Esophagus muscularis mucosa (tissue), 4 donors: ENCODE results near the gene FRRS1L.

Experiments used
- EP300 ChIP-seq: sonication (generic); formaldehyde crosslinking; IDR thresholded peaks from one replicate; pipeline ENCODE4 v1.6.1; 2017; ENCODE audit warnings: antibody characterized with exemption
- POLR2A ChIP-seq: fragments of 450-650 bp; IDR thresholded peaks from one replicate; pipeline ENCODE4 v1.6.1; 2017; ENCODE audit warnings: antibody characterized with exemption, moderate library complexity, mild to moderate bottlenecking, low read depth
- TF ChIP-seq, protein P1 (sequence below), 3 experiments: fragments of 200-600 bp in 2 of 3; fragments of 450-650 bp in 1 of 3; sonication (generic) in 2 of 3; IDR thresholded peaks; one replicate each; pipeline ENCODE4 v1.5.1; 2017 to 2019; ENCODE audit warnings: antibody characterized with exemption in 3 of 3, mild to moderate bottlenecking in 2 of 3, moderate library complexity in 1 of 3

DNA sequence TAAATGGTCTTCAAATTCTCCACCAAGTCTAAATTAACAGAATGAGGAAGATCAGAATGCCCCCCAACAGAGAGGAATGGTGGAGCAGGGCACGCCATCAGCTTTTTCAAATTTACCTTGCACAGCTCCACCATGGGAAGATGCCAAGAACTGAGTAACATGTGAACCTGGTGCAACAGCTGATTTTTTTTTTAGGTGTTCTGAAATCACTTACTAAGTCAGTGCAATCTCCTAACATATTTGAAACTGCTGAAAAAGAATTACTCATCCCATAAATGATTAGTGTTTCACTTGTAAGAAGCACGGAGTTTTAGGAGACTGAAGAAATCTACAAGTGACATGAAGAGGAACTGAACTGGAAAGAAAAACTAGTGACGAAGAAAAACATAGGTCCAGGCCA lies 52.4 kb downstream of the FRRS1L start:
- TF ChIP-seq POLR2A, result no peak
- TF ChIP-seq, protein P1, sequence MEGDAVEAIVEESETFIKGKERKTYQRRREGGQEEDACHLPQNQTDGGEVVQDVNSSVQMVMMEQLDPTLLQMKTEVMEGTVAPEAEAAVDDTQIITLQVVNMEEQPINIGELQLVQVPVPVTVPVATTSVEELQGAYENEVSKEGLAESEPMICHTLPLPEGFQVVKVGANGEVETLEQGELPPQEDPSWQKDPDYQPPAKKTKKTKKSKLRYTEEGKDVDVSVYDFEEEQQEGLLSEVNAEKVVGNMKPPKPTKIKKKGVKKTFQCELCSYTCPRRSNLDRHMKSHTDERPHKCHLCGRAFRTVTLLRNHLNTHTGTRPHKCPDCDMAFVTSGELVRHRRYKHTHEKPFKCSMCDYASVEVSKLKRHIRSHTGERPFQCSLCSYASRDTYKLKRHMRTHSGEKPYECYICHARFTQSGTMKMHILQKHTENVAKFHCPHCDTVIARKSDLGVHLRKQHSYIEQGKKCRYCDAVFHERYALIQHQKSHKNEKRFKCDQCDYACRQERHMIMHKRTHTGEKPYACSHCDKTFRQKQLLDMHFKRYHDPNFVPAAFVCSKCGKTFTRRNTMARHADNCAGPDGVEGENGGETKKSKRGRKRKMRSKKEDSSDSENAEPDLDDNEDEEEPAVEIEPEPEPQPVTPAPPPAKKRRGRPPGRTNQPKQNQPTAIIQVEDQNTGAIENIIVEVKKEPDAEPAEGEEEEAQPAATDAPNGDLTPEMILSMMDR (IDR thresholded peaks at IDR 0.05), result no peak
- no peak for TF ChIP-seq EP300
